PC-9 (cell line): Measurements from ENCODE around the gene CIT. TPM values are rescaled to one million over a fixed set of nuclear protein-coding genes. Genes with fewer than 3 reads are reported as not detected.

ENCODE experiments used
- BruUV-seq: library from RNA; stranded (reverse); fragments of 400-500 nt; replicated peaks from 2 replicates; lab custom pipeline; 2021; lab: Mats Ljungman, UMichigan
- CTCF ChIA-PET: fragments of 300-600 bp; sonication (Branson Sonifier 250); formaldehyde crosslinking; loops from one replicate; lab custom pipeline; 2022; ENCODE audit warnings: antibody characterized with exemption; lab: Charles Lee
- POLR2A ChIA-PET: fragments of 300-600 bp; sonication (Branson Sonifier 250); formaldehyde crosslinking; loops from one replicate; lab custom pipeline; 2022; ENCODE audit warnings: antibody characterized with exemption; ENCODE audit not compliant: unreplicated experiment; lab: Charles Lee
- DNase-seq, 2 experiments: peaks; one replicate each; pipeline versions ENCODE4 v3.0.0 to v3.0.0-alpha.2; 2015 to 2022; ENCODE audit warnings: mixed read lengths in 1 of 2
- H2AFZ ChIP-seq: fragments of 200-600 bp; sonication (generic); 2 replicates; pipeline ENCODE4 v1.8.1; 2017; ENCODE audit warnings: antibody characterized with exemption
- H3F3A ChIP-seq: fragments of 200-600 bp; sonication (generic); 2 replicates; pipeline ENCODE4 v1.8.1; 2017; ENCODE audit warnings: antibody characterized with exemption, mild to moderate bottlenecking, low read depth; ENCODE audit not compliant: insufficient read depth
- H3K27ac ChIP-seq: fragments of 200-600 bp; sonication (generic); 2 replicates; pipeline ENCODE4 v1.6.1; 2016; ENCODE audit warnings: mixed run types
- H3K27me3 ChIP-seq: fragments of 200-600 bp; sonication (generic); 2 replicates; pipeline ENCODE4 v1.6.1; 2016; ENCODE audit warnings: low read depth, mixed run types; ENCODE audit not compliant: insufficient read depth
- H3K36me3 ChIP-seq: fragments of 200-600 bp; sonication (generic); 2 replicates; pipeline ENCODE4 v1.6.1; 2016; ENCODE audit warnings: low read depth, mixed run types
- H3K4me1 ChIP-seq: fragments of 200-600 bp; sonication (generic); replicated peaks from 2 replicates; pipeline ENCODE4 v1.6.1; 2016; ENCODE audit warnings: mixed run types; ENCODE audit not compliant: insufficient read depth
- H3K4me2 ChIP-seq: fragments of 200-600 bp; sonication (generic); 2 replicates; pipeline ENCODE4 v1.6.1; 2017; ENCODE audit warnings: mixed run types
- H3K4me3 ChIP-seq: fragments of 200-600 bp; sonication (generic); 2 replicates; pipeline ENCODE4 v1.6.1; 2016; ENCODE audit warnings: mixed run types
- H3K79me2 ChIP-seq: fragments of 200-600 bp; sonication (generic); 2 replicates; pipeline ENCODE4 v1.6.1; 2017; ENCODE audit warnings: low read depth, mixed run types
- H3K9me2 ChIP-seq: fragments of 200-600 bp; sonication (generic); 2 replicates; pipeline ENCODE4 v1.8.1; 2017; ENCODE audit warnings: mild to moderate bottlenecking; ENCODE audit not compliant: insufficient read depth
- H3K9me3 ChIP-seq: fragments of 200-600 bp; sonication (generic); 2 replicates; pipeline ENCODE4 v1.8.1; 2016; ENCODE audit warnings: low read depth; ENCODE audit not compliant: insufficient read depth
- H4K20me1 ChIP-seq: fragments of 200-600 bp; sonication (generic); 2 replicates; pipeline ENCODE4 v1.8.1; 2017; ENCODE audit not compliant: insufficient read depth
- CTCF ChIP-seq: fragments of 200-600 bp; sonication (generic); conservative IDR thresholded peaks from 2 replicates; pipeline ENCODE4 v1.6.1; 2017; ENCODE audit warnings: mixed run types, antibody characterized with exemption, mild to moderate bottlenecking, moderate library complexity
- EZH2 ChIP-seq: fragments of 200-600 bp; sonication (generic); IDR thresholded peaks from 2 replicates; pipeline ENCODE4 v1.8.0; 2017; ENCODE audit warnings: antibody characterized with exemption, low read depth
- intact Hi-C: fragments of 100-400 bp; cut with micrococcal nuclease; formaldehyde crosslinking; loops from one replicate; pipeline ENCODE4 v1.10.0; 2022; ENCODE audit not compliant: unreplicated experiment
- total RNA-seq: library from RNA; stranded (reverse); gene quantifications from 2 replicates; pipeline ENCODE4 v1.2.3, GENCODE V29; 2021

Gene CIT
- total RNA-seq, 1 experiment from 2014 or later: 81.8 TPM

- CTCF ChIA-PET: no interaction called here
- no peaks in the 10 kb centered on the region for H4K20me1 ChIP-seq
- DNase-seq: no peak
- no peaks in the 10 kb centered on the region for H3K36me3 ChIP-seq
- intact Hi-C loops: no loop called here
- H3K79me2 ChIP-seq: no peaks in the 10 kb centered on the region
- H3K4me1 ChIP-seq: no peaks in the 10 kb centered on the region
- H3K4me3 ChIP-seq: no peak overlapping the region
- H3F3A ChIP-seq: no peaks in the 10 kb centered on the region
- no peak overlapping the region for H3K4me2 ChIP-seq
- no peaks in the 10 kb centered on the region for H3K27me3 ChIP-seq
- no peak overlapping the region for H3K27ac ChIP-seq
- no peaks in the 10 kb centered on the region for H3K9me2 ChIP-seq
- BruUV-seq: no TSS peak
- no peak for TF ChIP-seq CTCF
- TF ChIP-seq EZH2: no peak
- POLR2A ChIA-PET: no interaction called here
- H2AFZ ChIP-seq: no peak overlapping the region
- H3K9me3 ChIP-seq: no peaks in the 10 kb centered on the region
These were observed 74.6 kb downstream of the CIT start for GRCh38 chr12:119802472-119802871.

GRCh38 chr12:119797090-119797489 is 80.0 kb downstream of the CIT start:
- no peaks in the 10 kb centered on the region for H3K27me3 ChIP-seq
- H3K79me2 ChIP-seq: no peaks in the 10 kb centered on the region
- TF ChIP-seq EZH2 (no peak), CTCF (no peak)
- no peaks in the 10 kb centered on the region for H4K20me1 ChIP-seq
- H3K4me3 ChIP-seq: no peak overlapping the region
- no peak overlapping the region for H2AFZ ChIP-seq
- no peaks in the 10 kb centered on the region for H3K36me3 ChIP-seq
- intact Hi-C loops: no loop called here
- no peaks in the 10 kb centered on the region for H3K4me1 ChIP-seq
- ChIA-PET CTCF (no interaction called here), POLR2A (no interaction called here)
- no peak for DNase-seq
- H3K4me2 ChIP-seq: no peak overlapping the region
- BruUV-seq: no TSS peak
- H3F3A ChIP-seq: no peaks in the 10 kb centered on the region
- no peak overlapping the region for H3K27ac ChIP-seq
- H3K9me2 ChIP-seq: no peaks in the 10 kb centered on the region
- no peaks in the 10 kb centered on the region for H3K9me3 ChIP-seq

GRCh38 chr12:119796292-119796691 is 80.8 kb downstream of the CIT start:
- no peak overlapping the region for H3K27ac ChIP-seq
- no peaks in the 10 kb centered on the region for H3K36me3 ChIP-seq
- BruUV-seq: no TSS peak
- H3K4me2 ChIP-seq: no peak overlapping the region
- H3F3A ChIP-seq: no peaks in the 10 kb centered on the region
- intact Hi-C loops: no loop called here
- no peaks in the 10 kb centered on the region for H3K27me3 ChIP-seq
- no peaks in the 10 kb centered on the region for H3K9me2 ChIP-seq
- no peaks in the 10 kb centered on the region for H3K9me3 ChIP-seq
- H4K20me1 ChIP-seq: no peaks in the 10 kb centered on the region
- H3K4me1 ChIP-seq: no peaks in the 10 kb centered on the region
- POLR2A ChIA-PET: no interaction called here
- DNase-seq: no peak
- H3K4me3 ChIP-seq: no peak overlapping the region
- H2AFZ ChIP-seq: no peak overlapping the region
- no peaks in the 10 kb centered on the region for H3K79me2 ChIP-seq
- CTCF ChIA-PET: no interaction called here
- TF ChIP-seq CTCF (no peak), EZH2 (no peak)
